GM19023 (cell line): ENCODE data around the gene WBP2NL.

Experiments
- ATAC-seq: cut with Tn5 transposase; IDR thresholded peaks from one replicate; pipeline ENCODE4 v1.9.1; 2021; ENCODE audit warnings: mild to moderate bottlenecking, moderate library complexity; ENCODE audit not compliant: unreplicated experiment

The WBP2NL gene

DNA sequence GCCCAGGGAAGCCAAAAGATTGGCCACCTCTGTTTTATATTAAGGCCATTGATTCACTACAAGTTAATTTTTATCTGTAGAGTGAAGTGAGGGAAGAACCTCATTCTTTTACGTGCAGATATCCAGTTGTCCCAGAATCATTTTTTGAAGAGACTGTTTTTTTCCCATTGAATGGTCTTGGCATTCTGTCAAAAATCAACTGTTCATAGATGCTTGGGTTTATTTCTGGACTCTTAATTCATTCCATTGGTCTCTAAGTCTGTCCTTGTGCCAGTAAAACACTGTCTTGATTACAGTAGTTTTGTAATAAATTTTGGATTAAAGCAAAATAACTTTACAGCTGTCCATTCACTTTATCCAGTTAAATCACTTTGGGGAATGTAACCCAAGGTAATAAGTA lies 26.8 kb downstream of the WBP2NL start:
- no peak for ATAC-seq

DNA sequence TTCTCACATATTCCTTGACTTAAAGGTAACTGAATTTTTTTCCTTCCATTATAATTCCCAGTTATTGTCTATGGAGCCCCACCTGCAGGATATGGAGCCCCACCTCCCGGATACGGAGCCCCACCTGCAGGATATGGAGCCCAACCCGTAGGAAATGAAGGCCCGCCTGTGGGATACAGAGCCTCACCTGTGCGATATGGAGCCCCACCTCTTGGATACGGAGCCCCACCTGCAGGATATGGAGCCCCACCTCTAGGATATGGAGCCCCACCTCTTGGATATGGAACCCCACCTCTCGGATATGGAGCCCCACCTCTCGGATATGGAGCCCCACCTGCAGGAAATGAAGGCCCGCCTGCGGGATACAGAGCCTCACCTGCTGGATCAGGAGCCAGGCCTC lies 28.1 kb downstream of the WBP2NL start:
- ATAC-seq = no peak

GRCh38 chr22:42033263-42034181 lies 34.9 kb downstream of the WBP2NL start:
- ATAC-seq = no peak

DNA sequence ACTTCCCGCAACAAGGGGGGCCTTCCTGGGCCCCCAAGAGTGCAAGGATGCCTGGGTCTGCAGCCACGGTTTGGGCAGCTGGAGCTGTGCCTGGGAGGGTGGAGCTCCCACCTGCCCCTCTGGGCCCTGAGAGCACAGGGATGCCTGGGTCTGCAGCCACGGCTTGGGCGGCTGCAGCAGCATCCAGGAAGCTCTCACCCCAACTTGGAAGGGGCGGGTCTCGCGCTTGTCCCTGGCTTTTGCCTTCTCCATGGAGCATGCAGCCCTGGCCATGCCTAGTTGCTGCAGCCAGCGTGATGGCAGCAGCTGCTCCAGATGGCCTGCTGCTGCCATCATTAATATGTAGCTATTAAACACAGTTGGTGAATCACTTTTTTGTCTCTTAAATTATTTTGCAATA lies 36.7 kb downstream of the WBP2NL start:
- no peak for ATAC-seq

GRCh38 chr22:42039271-42039670 lies 40.7 kb downstream of the WBP2NL start:
- no peak for ATAC-seq

- no peak for ATAC-seq
Observed at GRCh38 chr22:42041784-42042183, 43.2 kb downstream of the WBP2NL start.

DNA sequence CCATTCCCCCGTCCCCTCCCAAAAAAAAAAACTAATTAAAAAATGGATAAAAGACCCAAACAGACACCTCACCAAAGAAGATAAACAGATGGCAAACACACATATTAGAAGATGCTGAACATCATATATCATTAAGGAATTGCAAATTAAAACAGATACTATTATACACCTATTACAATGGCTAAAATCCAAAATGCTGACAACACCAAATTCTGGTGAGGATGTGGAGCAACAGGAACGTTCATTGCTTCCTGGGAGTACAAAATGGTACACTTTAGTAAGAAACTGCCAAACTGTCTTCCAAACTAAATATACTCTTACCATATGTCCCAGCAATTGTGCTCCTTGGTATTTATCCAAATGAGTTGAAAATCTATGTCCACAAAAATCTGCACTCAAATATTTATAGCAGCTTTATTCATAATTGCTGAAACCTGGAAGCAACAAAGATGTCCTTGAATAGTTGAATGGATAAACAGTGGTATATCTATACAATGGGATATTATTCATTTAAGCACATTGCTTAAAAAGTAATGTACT lies 52.1 kb downstream of the WBP2NL start:
- ATAC-seq = no peak

GRCh38 chr22:42052765-42053164 lies 54.2 kb downstream of the WBP2NL start:
- ATAC-seq = no peak

DNA sequence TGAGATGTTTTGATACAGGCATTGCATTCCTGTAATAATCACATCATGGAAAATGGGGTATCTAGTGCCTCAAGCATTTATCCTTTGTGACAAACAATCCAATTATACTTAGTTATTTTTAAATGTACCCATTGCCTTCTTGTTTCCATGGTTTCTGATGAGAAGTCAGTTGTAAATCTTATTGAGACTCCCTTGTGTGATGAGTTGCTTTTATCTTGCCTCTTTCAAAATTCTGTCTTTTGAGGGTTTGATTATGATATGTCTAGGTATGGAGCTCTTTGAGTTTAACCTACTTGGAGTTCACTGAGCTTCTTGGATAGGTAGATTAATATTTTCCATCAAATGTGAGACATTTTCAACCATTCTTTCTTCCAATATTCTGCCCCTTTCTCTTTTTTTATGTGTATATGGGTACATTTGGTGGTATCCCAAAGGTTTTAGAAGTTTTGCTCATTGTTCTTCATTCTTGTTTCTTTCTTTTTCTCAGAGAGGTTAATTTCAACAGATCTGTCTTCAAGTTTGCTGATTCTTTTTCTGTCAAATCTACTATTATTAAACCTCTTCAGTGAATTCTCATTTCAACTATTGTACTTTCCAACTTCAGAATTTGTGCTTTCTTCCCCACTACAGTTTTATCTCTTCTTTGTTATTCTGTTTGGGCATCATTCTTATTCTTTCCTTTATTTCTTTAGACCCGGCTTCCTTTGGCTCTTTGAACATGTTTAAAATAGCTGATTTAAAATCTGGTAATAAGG lies 58.3 kb downstream of the WBP2NL start:
- no peak for ATAC-seq

- no peak for ATAC-seq
Observed at GRCh38 chr22:42060489-42060888, 61.9 kb downstream of the WBP2NL start.

- no peak for ATAC-seq
Observed at GRCh38 chr22:42061041-42061440, 62.5 kb downstream of the WBP2NL start.

- ATAC-seq = no peak
Observed at GRCh38 chr22:42062506-42063170, 64.0 kb downstream of the WBP2NL start.

DNA sequence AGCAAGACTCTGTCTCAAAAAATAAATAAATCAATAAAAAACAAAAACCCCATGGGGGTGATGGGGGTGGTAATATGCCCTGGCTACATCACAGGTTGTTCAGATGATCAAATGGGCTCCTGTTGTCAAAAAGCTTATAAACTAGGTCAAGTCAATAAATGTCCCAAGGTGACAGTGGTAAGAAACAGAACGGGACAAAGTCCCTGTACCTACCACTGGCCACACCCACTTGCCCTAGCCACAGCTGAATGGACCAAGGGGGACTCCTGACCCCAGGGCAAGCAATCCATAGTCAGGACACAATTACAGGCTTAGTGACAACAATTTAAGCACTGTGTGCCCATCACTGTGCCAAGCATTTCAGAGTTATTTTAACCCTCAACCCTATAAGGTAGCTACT lies 66.0 kb downstream of the WBP2NL start:
- ATAC-seq = no peak

- no peak for ATAC-seq
Observed at GRCh38 chr22:42065438-42066125, 67.0 kb downstream of the WBP2NL start.

GRCh38 chr22:42066126-42066761 lies 67.7 kb downstream of the WBP2NL start:
- ATAC-seq = no peak

GRCh38 chr22:42066937-42067336 lies 68.3 kb downstream of the WBP2NL start:
- no peak for ATAC-seq

- no peak for ATAC-seq
Observed at GRCh38 chr22:42067671-42068251, 69.2 kb downstream of the WBP2NL start.

DNA sequence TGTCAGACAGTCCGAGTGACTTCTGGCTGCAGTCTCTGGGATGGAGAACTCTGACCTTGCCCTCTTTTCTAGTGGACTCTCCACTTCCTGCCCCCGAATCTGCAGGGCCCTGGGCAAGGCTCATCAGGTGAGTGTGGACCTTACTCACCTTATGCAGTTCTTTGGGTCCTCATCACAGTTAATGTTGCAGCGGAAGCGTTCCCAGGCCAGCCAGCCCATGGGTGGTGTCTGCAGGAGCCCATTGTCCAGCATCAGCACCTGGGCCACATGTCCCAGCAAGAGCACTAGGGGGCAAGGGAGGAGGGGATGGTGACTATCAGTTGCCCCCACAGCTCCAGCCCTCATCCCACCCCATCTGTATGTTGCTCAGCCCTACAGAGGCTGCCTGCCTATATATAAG lies 69.7 kb downstream of the WBP2NL start:
- ATAC-seq = no peak

DNA sequence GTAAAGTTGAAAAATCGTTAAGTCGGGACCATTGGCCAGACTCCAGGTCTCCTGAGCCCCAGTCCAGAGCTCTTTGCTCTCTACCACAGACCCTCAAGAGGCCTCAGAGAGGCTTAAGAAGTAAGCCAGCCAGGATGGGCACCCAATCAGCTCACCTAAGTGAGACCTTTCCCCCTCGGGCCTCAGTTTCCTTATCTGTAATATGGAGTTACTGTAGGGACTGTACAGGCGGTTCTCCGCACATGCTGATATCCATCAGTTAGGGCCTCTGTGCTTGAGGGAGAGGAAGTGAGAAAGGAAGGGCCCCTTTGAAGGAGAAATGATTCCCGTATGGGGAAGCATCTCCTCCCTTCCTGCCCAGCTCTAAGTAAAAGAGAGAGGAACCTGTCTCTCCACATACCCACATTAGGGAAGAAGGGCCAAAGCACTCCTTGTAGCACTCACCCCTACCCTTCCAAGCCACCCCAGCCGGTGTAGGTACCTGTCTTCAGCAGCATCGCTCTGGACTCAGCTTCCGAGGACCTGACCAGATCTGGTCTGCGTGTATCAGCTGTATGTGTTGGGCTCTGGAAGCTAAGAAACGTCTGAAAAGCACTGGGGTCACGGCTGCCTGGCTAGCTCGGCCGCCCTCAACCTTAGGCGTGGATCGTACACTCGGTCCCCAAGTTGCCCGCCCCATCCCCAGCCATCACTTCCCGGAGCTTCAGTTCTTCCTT lies 71.4 kb downstream of the WBP2NL start:
- ATAC-seq = no peak
